Measurements from ENCODE around the gene MBD3L2.

The MBD3L2 gene

GRCh38 chr19:7074705-7075282, 25.7 kb downstream of the MBD3L2 start:
- Histone ChIP-seq H3K79me2 (ENCODE audit: insufficient read depth, low read length) (peaks cover 22% of the 10 kb centered on the region), H3K9me3 (ENCODE audit: insufficient read depth, low read depth, low read length) (peaks cover 22% of the 10 kb centered on the region), H3K27me3 (ENCODE audit: insufficient read depth, low read length, poor library complexity, severe bottlenecking) (no peaks in the 10 kb centered on the region), H2AFZ (ENCODE audit: low read length) (no peak overlapping the region), H3F3A (ENCODE audit: low read depth) (no peaks in the 10 kb centered on the region), H3K4me1 (ENCODE audit: insufficient read depth, low read length, poor library complexity, severe bottlenecking) (peaks cover 10% of the 10 kb centered on the region), H3K9me2 (replicated peaks; ENCODE audit: low read depth, low read length) (no peaks in the 10 kb centered on the region), H3K4me2 (ENCODE audit: low read depth, low read length, poor library complexity, severe bottlenecking) (no peak overlapping the region), H3K36me3 (ENCODE audit: insufficient read depth, low read length) (peaks cover 66% of the 10 kb centered on the region), H3K4me3 (ENCODE audit: low read length, poor library complexity, severe bottlenecking) (no peak overlapping the region), H4K20me1 (ENCODE audit: insufficient read depth, low read length, poor library complexity, severe bottlenecking) (peaks cover 16% of the 10 kb centered on the region), H3K9ac (ENCODE audit: low read depth, low read length, poor library complexity, severe bottlenecking) (no peak overlapping the region)
- TF ChIP-seq EZH2phosphoT487 (IDR thresholded peaks at IDR 0.05; ENCODE audit: borderline replicate concordance): no peak
- TF ChIP-seq, protein P1, sequence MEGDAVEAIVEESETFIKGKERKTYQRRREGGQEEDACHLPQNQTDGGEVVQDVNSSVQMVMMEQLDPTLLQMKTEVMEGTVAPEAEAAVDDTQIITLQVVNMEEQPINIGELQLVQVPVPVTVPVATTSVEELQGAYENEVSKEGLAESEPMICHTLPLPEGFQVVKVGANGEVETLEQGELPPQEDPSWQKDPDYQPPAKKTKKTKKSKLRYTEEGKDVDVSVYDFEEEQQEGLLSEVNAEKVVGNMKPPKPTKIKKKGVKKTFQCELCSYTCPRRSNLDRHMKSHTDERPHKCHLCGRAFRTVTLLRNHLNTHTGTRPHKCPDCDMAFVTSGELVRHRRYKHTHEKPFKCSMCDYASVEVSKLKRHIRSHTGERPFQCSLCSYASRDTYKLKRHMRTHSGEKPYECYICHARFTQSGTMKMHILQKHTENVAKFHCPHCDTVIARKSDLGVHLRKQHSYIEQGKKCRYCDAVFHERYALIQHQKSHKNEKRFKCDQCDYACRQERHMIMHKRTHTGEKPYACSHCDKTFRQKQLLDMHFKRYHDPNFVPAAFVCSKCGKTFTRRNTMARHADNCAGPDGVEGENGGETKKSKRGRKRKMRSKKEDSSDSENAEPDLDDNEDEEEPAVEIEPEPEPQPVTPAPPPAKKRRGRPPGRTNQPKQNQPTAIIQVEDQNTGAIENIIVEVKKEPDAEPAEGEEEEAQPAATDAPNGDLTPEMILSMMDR (conservative IDR thresholded peaks at IDR 0.05; ENCODE audit: low read length): no peak

- TF ChIP-seq, protein P1 (conservative IDR thresholded peaks at IDR 0.05; ENCODE audit: low read length): no peak
- no peak for TF ChIP-seq EZH2phosphoT487 (IDR thresholded peaks at IDR 0.05; ENCODE audit: borderline replicate concordance)
- H3K9me2 ChIP-seq (replicated peaks; ENCODE audit: low read depth, low read length): no peaks in the 10 kb centered on the region
These were observed 27.0 kb downstream of the MBD3L2 start for GRCh38 chr19:7076151-7076550.

GRCh38 chr19:7078008-7078407, 28.9 kb downstream of the MBD3L2 start:
- H3K9me3 ChIP-seq (ENCODE audit: insufficient read depth, low read depth, low read length): peaks cover 53% of the 10 kb centered on the region
- no peak overlapping the region for H3K9ac ChIP-seq (ENCODE audit: low read depth, low read length, poor library complexity, severe bottlenecking)
- no peaks in the 10 kb centered on the region; the same call in 1 of the 2 replicates for H3F3A ChIP-seq (ENCODE audit: low read depth)
- H3K79me2 ChIP-seq (ENCODE audit: insufficient read depth, low read length): 0 out of 2 replicates have a peak, but pooled peaks cover 6% of the 10 kb centered on the region
- no peak overlapping the region for H2AFZ ChIP-seq (ENCODE audit: low read length)
- no peaks in the 10 kb centered on the region for H4K20me1 ChIP-seq (ENCODE audit: insufficient read depth, low read length, poor library complexity, severe bottlenecking)
- TF ChIP-seq EZH2phosphoT487 (IDR thresholded peaks at IDR 0.05; ENCODE audit: borderline replicate concordance): no peak
- TF ChIP-seq, protein P1 (conservative IDR thresholded peaks at IDR 0.05; ENCODE audit: low read length): no peak
- H3K4me3 ChIP-seq (ENCODE audit: low read length, poor library complexity, severe bottlenecking): no peak overlapping the region
- H3K9me2 ChIP-seq (replicated peaks; ENCODE audit: low read depth, low read length): no peaks in the 10 kb centered on the region
- H3K4me2 ChIP-seq (ENCODE audit: low read depth, low read length, poor library complexity, severe bottlenecking): no peak overlapping the region
- no peaks in the 10 kb centered on the region for H3K4me1 ChIP-seq (ENCODE audit: insufficient read depth, low read length, poor library complexity, severe bottlenecking)
- peaks cover 88% of the 10 kb centered on the region for H3K36me3 ChIP-seq (ENCODE audit: insufficient read depth, low read length)
- H3K27me3 ChIP-seq (ENCODE audit: insufficient read depth, low read length, poor library complexity, severe bottlenecking): peaks cover 16% of the 10 kb centered on the region

More at GRCh38 chr19:7076151-7076550, 27.0 kb downstream of the MBD3L2 start:
- Histone ChIP-seq H3K4me1 (ENCODE audit: insufficient read depth, low read length, poor library complexity, severe bottlenecking) (no peaks in the 10 kb centered on the region), H3K4me3 (ENCODE audit: low read length, poor library complexity, severe bottlenecking) (no peak overlapping the region), H3K36me3 (ENCODE audit: insufficient read depth, low read length) (peaks cover 77% of the 10 kb centered on the region), H3K4me2 (ENCODE audit: low read depth, low read length, poor library complexity, severe bottlenecking) (no peak overlapping the region), H3F3A (ENCODE audit: low read depth) (no peaks in the 10 kb centered on the region), H4K20me1 (ENCODE audit: insufficient read depth, low read length, poor library complexity, severe bottlenecking) (peaks cover 3% of the 10 kb centered on the region), H3K79me2 (ENCODE audit: insufficient read depth, low read length) (peaks cover 9% of the 10 kb centered on the region), H2AFZ (ENCODE audit: low read length) (no peak overlapping the region), H3K9ac (ENCODE audit: low read depth, low read length, poor library complexity, severe bottlenecking) (no peak overlapping the region), H3K27me3 (ENCODE audit: insufficient read depth, low read length, poor library complexity, severe bottlenecking) (peaks cover 2% of the 10 kb centered on the region), H3K9me3 (ENCODE audit: insufficient read depth, low read depth, low read length) (peaks cover 34% of the 10 kb centered on the region)

All from Loucy (cell line).